Activated CD4-positive, alpha-beta T cell treated with anti-CD3 and anti-CD28 coated beads, Interleukin-10, Interleukin-2, amounts not matched to agents 100 ng/mL and 50 ng/mL, durations not matched to agents 16 hours and 8 hours (primary cell): ENCODE measurements around the gene RPS10.
A peak's percentile ranks its signal among the peaks of the same experiment; 100 is the strongest.

ENCODE experiments used
- DNase-seq: peaks from one replicate; pipeline ENCODE4 v3.0.0-alpha.2; 2020

RPS10 gene

GRCh38 chr6:34425498-34426410 lies at the start of gene RPS10:
Gene RPS10 (minus strand): TSS chr6:34426069. CDS start chr6:34425221, 848 bp downstream.
- DNase-seq, result peak; percentile 95

GRCh38 chr6:34475238-34475682 lies 49.4 kb upstream of the RPS10 start:
- DNase-seq, result no peak

- DNase-seq, result no peak
Observed at GRCh38 chr6:34474754-34475153, 48.9 kb upstream of the RPS10 start.

- DNase-seq, result no peak
Observed at GRCh38 chr6:34473967-34474366, 48.1 kb upstream of the RPS10 start.

GRCh38 chr6:34472425-34472824 lies 46.6 kb upstream of the RPS10 start:
- no peak for DNase-seq

- no peak for DNase-seq
Observed at GRCh38 chr6:34469499-34469898, 43.6 kb upstream of the RPS10 start.

- DNase-seq, result no peak
Observed at GRCh38 chr6:34468378-34468892, 42.6 kb upstream of the RPS10 start.

GRCh38 chr6:34466242-34467185 lies 40.6 kb upstream of the RPS10 start:
- no peak for DNase-seq

GRCh38 chr6:34465531-34466241 lies 39.8 kb upstream of the RPS10 start, which contains the start of gene PACSIN1:
Gene PACSIN1 (plus strand): TSS chr6:34466076. CDS start chr6:34526306, 60,230 bp downstream.
- no peak for DNase-seq

GRCh38 chr6:34463849-34464248 lies 38.0 kb upstream of the RPS10 start:
- no peak for DNase-seq

GRCh38 chr6:34463299-34463698 lies 37.4 kb upstream of the RPS10 start:
- DNase-seq, result no peak

- DNase-seq, result no peak
Observed at GRCh38 chr6:34462551-34462971, 36.7 kb upstream of the RPS10 start.

- no peak for DNase-seq
Observed at GRCh38 chr6:34462010-34462409, 36.1 kb upstream of the RPS10 start.

- DNase-seq, result no peak
Observed at GRCh38 chr6:34460796-34461507, 35.1 kb upstream of the RPS10 start.

GRCh38 chr6:34459899-34460593 lies 34.2 kb upstream of the RPS10 start:
- DNase-seq, result peak; percentile 69

- no peak for DNase-seq
Observed at GRCh38 chr6:34457742-34458735, 32.2 kb upstream of the RPS10 start.

- no peak for DNase-seq
Observed at GRCh38 chr6:34457382-34457741, 31.5 kb upstream of the RPS10 start.

GRCh38 chr6:34455831-34456230 lies 30.0 kb upstream of the RPS10 start:
- no peak for DNase-seq

- DNase-seq, result no peak
Observed at GRCh38 chr6:34451192-34451591, 25.3 kb upstream of the RPS10 start.

GRCh38 chr6:34447910-34448309 lies 22.0 kb upstream of the RPS10 start:
- no peak for DNase-seq
